Sigmoid colon (tissue), 4 donors: ENCODE measurements around the gene GRB10.

Source experiments
- CTCF ChIP-seq, 4 experiments: fragments of 450-650 bp in 3 of 4; fragments of 200-600 bp in 1 of 4; IDR thresholded peaks; one replicate each; pipeline ENCODE4 v1.5.1; 2016 to 2019; ENCODE audit warnings: antibody characterized with exemption in 4 of 4, mild to moderate bottlenecking in 3 of 4, moderate library complexity in 2 of 4
- EP300 ChIP-seq, 4 donors: sonication (generic); formaldehyde crosslinking; IDR thresholded peaks; one replicate each; pipeline ENCODE4 v1.6.1; 2017; ENCODE audit warnings: antibody characterized with exemption in 4 of 4
- POLR2A ChIP-seq, 2 donors: fragments of 450-650 bp; IDR thresholded peaks; one replicate each; pipeline ENCODE4 v1.6.1; 2016; ENCODE audit warnings: antibody characterized with exemption in 2 of 2, mild to moderate bottlenecking in 2 of 2, moderate library complexity in 2 of 2
- POLR2AphosphoS5 ChIP-seq, 4 donors: sonication (generic); formaldehyde crosslinking; IDR thresholded peaks; one replicate each; pipeline ENCODE4 v1.6.1; 2017; ENCODE audit warnings: antibody characterized with exemption in 4 of 4

DNA sequence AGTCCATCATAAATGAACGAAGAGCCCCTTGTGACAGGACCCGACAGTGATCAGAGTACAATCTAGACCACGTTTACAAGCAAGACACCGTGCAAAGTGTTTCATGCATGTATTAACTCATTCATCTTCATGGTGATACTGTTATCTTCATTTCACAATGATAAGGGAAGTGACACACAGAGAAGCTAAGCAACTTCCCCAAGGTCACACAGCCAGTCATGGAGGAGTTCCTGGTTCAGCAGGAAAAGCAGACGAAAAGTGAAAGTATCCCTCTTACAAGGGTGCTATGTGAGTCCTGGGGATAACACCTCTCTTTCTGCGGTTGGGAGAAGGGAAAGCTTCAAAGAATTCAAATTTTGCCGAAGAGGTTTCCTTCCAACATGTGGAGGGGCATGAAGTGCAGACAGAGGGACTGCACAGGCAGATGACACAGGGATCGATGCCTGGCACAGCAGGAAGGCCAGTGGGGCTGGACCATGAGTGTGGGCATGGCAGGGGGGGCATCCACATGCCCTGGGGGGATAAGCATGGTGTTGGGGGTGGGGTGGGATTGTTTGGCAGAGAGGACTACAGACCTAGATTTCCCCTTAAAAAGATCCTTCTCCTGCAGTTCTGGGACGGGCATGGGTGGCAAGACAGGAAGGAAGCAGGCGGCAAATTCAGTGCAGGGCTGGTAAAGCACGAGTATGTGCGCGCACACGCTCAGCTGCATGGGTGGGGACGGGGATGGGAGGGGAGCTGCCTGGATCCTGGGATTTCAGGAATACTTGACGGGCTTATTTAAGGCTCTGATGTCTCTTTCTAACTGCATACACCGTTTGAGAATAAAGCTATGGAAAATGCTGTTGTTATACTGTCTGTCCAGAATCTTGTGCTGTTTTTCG lies 184.0 kb downstream of the GRB10 start:
- TF ChIP-seq POLR2A (IDR thresholded peaks at IDR 0.05) = no peak
- no peak for TF ChIP-seq CTCF (IDR thresholded peaks at IDR 0.05)
- TF ChIP-seq EP300 (IDR thresholded peaks at IDR 0.05) = no peak
- TF ChIP-seq POLR2AphosphoS5 (IDR thresholded peaks at IDR 0.05) = no peak
